ENCODE results near the gene RPN2. TPM values are rescaled to one million over a fixed set of nuclear protein-coding genes. Genes with fewer than 3 reads are reported as not detected.

RPN2 gene
- polyA plus RNA-seq, 1 experiment: 488 TPM

- no peaks in the 10 kb centered on the region for H3K27me3 ChIP-seq (ENCODE audit: control insufficient read depth, insufficient read depth, low read length)
- CTCF ChIA-PET: interaction anchor here (1.6 kb wide), 1 partner anchor 42 kb away, joined by 8 read pairs; no protein-coding TSS in a partner anchor
- POLR2A ChIA-PET: no interaction called here
Observed at GRCh38 chr20:37237656-37238055, 58.5 kb downstream of the RPN2 start.

GRCh38 chr20:37238426-37238825 is 59.3 kb downstream of the RPN2 start:
- Histone ChIP-seq H3K9me3 (ENCODE audit: control insufficient read depth, insufficient read depth, low read length) (no peaks in the 10 kb centered on the region), H3K4me3 (ENCODE audit: low read depth, low read length) (no peak overlapping the region), H3K27me3 (ENCODE audit: control insufficient read depth, insufficient read depth, low read length) (no peaks in the 10 kb centered on the region), H3K27ac (ENCODE audit: low read depth, low read length) (no peak overlapping the region)
- ChIA-PET CTCF (no interaction called here), POLR2A (no interaction called here)
- no peak for TF ChIP-seq CTCF (IDR thresholded peaks at IDR 0.05; ENCODE audit: low read depth, low read length)
- no peak for DNase-seq (ENCODE audit: low read depth, low spot score)

More at GRCh38 chr20:37237656-37238055, 58.5 kb downstream of the RPN2 start:
- Histone ChIP-seq H3K27ac (ENCODE audit: low read depth, low read length) (no peak overlapping the region), H3K4me3 (ENCODE audit: low read depth, low read length) (no peak overlapping the region), H3K9me3 (ENCODE audit: control insufficient read depth, insufficient read depth, low read length) (no peaks in the 10 kb centered on the region)
- DNase-seq (ENCODE audit: low read depth, low spot score): no peak
- no peak for TF ChIP-seq CTCF (IDR thresholded peaks at IDR 0.05; ENCODE audit: low read depth, low read length)

GRCh38 chr20:37238935-37239451 is 59.9 kb downstream of the RPN2 start:
- H3K27me3 ChIP-seq (ENCODE audit: control insufficient read depth, insufficient read depth, low read length): no peaks in the 10 kb centered on the region
- H3K4me3 ChIP-seq (ENCODE audit: low read depth, low read length): no peak overlapping the region
- H3K27ac ChIP-seq (ENCODE audit: low read depth, low read length): no peak overlapping the region
- H3K9me3 ChIP-seq (ENCODE audit: control insufficient read depth, insufficient read depth, low read length): no peaks in the 10 kb centered on the region
- no peak for TF ChIP-seq CTCF (IDR thresholded peaks at IDR 0.05; ENCODE audit: low read depth, low read length)
- no peak for DNase-seq (ENCODE audit: low read depth, low spot score)
- ChIA-PET POLR2A (no interaction called here), CTCF (no interaction called here)

GRCh38 chr20:37240337-37241067 is 61.4 kb downstream of the RPN2 start:
- TF ChIP-seq CTCF (IDR thresholded peaks at IDR 0.05; ENCODE audit: low read depth, low read length): no peak
- Histone ChIP-seq H3K27ac (ENCODE audit: low read depth, low read length) (no peak overlapping the region), H3K4me3 (ENCODE audit: low read depth, low read length) (no peak overlapping the region), H3K27me3 (ENCODE audit: control insufficient read depth, insufficient read depth, low read length) (no peaks in the 10 kb centered on the region), H3K9me3 (ENCODE audit: control insufficient read depth, insufficient read depth, low read length) (no peaks in the 10 kb centered on the region)
- DNase-seq (ENCODE audit: low read depth, low spot score): no peak
- POLR2A ChIA-PET: no interaction called here
- CTCF ChIA-PET: interaction anchor here (0.6 kb wide), 1 partner anchor 15 kb away, joined by 3 read pairs; no protein-coding TSS in a partner anchor

GRCh38 chr20:37242503-37242902 is 63.4 kb downstream of the RPN2 start:
- CTCF ChIA-PET: no interaction called here
- Histone ChIP-seq H3K27ac (ENCODE audit: low read depth, low read length) (no peak overlapping the region), H3K9me3 (ENCODE audit: control insufficient read depth, insufficient read depth, low read length) (no peaks in the 10 kb centered on the region), H3K27me3 (ENCODE audit: control insufficient read depth, insufficient read depth, low read length) (no peaks in the 10 kb centered on the region), H3K4me3 (ENCODE audit: low read depth, low read length) (no peak overlapping the region)
- TF ChIP-seq CTCF (IDR thresholded peaks at IDR 0.05; ENCODE audit: low read depth, low read length): no peak
- POLR2A ChIA-PET: no interaction called here
- DNase-seq (ENCODE audit: low read depth, low spot score): no peak

Data from AG04450 (cell line).